Mesodermal cell (in vitro differentiated cells): ENCODE measurements around the gene POFUT2. TPM values are rescaled to one million over a fixed set of nuclear protein-coding genes. Genes with fewer than 3 reads are reported as not detected.

Experiments
- H3K27ac ChIP-seq: 2 replicates; pipeline ENCODE4 v1.7.0; 2013; ENCODE audit warnings: mild to moderate bottlenecking, low read depth, low read length, moderate library complexity; ENCODE audit not compliant: severe bottlenecking
- H3K36me3 ChIP-seq: 2 replicates; pipeline ENCODE4 v1.7.1; 2013; ENCODE audit warnings: mild to moderate bottlenecking, low read length, moderate library complexity; ENCODE audit not compliant: control insufficient read depth, insufficient read depth
- H3K4me1 ChIP-seq: one replicate; pipeline ENCODE4 v1.7.1; 2013; ENCODE audit warnings: mild to moderate bottlenecking, low read length; ENCODE audit not compliant: insufficient read depth, control insufficient read depth, poor library complexity, severe bottlenecking
- H3K4me3 ChIP-seq: 2 replicates; pipeline ENCODE4 v1.7.0; 2013; ENCODE audit warnings: low read length, control low read depth, mild to moderate bottlenecking; ENCODE audit not compliant: insufficient read depth, poor library complexity, severe bottlenecking; ENCODE audit errors: extremely low read depth
- H3K9me3 ChIP-seq: 2 replicates; pipeline ENCODE4 v1.7.1; 2013; ENCODE audit warnings: mild to moderate bottlenecking, low read length, moderate library complexity; ENCODE audit not compliant: control insufficient read depth
- WGBS, 2 experiments: methylation state at CpG; one replicate each; pipeline ENCODE4 v1.1.5; 2013; ENCODE audit warnings: missing lambda C conversion rate in 2 of 2; ENCODE audit not compliant: insufficient coverage in 2 of 2; 5-methylcytosine and 5-hydroxymethylcytosine counted together
- polyA plus RNA-seq, 2 experiments: library from polyadenylated mRNA; stranded (reverse); fragments of 50-300 nt; gene quantifications; one replicate each; pipeline ENCODE4 v1.2.3, GENCODE V29; 2013

POFUT2 gene, protein sequence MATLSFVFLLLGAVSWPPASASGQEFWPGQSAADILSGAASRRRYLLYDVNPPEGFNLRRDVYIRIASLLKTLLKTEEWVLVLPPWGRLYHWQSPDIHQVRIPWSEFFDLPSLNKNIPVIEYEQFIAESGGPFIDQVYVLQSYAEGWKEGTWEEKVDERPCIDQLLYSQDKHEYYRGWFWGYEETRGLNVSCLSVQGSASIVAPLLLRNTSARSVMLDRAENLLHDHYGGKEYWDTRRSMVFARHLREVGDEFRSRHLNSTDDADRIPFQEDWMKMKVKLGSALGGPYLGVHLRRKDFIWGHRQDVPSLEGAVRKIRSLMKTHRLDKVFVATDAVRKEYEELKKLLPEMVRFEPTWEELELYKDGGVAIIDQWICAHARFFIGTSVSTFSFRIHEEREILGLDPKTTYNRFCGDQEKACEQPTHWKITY
- 72.3 TPM for polyA plus RNA-seq (2013, experiment 1 of 2)
- 59.6 TPM for polyA plus RNA-seq (2013, experiment 2 of 2)

- Histone ChIP-seq H3K4me3 (peak within 1 kb of the TSS; percentile 82), H3K4me1 (peaks cover 18% of the 10 kb centered on the region), H3K9me3 (no peaks in the 10 kb centered on the region), H3K36me3 (peaks cover 51% of the 10 kb centered on the region), H3K27ac (peak within 1 kb of the TSS; percentile 92)
- 0 to 1% methylated on average over 40 to 49 of the region's 90 CpGs for WGBS, 2 experiments
These were observed at the start of gene POFUT2 for GRCh38 chr21:45287438-45288391. TSS of gene POFUT2 (minus strand) at chr21:45287895. CDS start at chr21:45287871, 24 bp downstream.

DNA sequence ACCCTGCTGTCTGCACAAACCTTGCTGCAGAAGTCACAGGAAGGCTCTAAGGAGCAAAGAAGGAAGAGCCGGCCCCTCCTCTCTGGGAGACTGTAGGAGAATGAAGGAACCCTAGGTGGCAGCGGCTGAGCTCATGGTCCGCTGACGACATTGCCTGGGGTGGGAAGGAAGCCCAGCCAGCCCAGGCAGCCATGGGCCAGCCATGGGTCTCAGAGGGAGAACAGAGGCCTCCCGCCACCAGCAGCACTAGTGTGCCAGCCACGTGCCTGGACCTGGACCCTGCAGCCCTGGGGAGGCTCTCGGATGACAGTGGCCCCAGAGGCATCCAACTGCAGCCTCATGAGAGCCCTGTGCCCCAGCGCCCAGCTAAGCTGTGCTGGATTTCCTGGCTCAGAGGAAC, 49.2 kb upstream of the POFUT2 start:
- H3K9me3 ChIP-seq = no peaks in the 10 kb centered on the region
- no peak overlapping the region for H3K27ac ChIP-seq
- no peak overlapping the region for H3K4me3 ChIP-seq
- WGBS, 2 experiments = 52 to 61% methylated on average over 7 to 8 of the region's 8 CpGs
- no peaks in the 10 kb centered on the region for H3K36me3 ChIP-seq
- H3K4me1 ChIP-seq = peaks cover 23% of the 10 kb centered on the region

DNA sequence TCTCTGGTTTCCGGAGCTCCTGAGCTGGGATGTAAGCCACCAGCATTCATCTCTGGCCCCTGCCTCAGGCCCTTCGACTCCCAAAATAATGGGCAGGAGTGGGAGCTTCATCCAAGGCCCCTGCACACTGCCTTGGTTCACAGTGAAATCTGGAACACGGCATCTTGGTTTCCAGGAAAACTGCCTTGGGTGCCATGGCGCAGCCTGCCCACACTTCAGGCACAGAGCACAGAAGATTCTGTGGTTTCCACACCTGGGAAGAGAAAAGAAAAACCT, 48.8 kb upstream of the POFUT2 start:
- peaks cover 27% of the 10 kb centered on the region for H3K4me1 ChIP-seq
- 92 to 96% methylated on average over 4 of the region's 4 CpGs for WGBS, 2 experiments
- no peak overlapping the region for H3K27ac ChIP-seq
- no peak overlapping the region for H3K4me3 ChIP-seq
- no peaks in the 10 kb centered on the region for H3K9me3 ChIP-seq
- no peaks in the 10 kb centered on the region for H3K36me3 ChIP-seq

- Histone ChIP-seq H3K9me3 (no peaks in the 10 kb centered on the region), H3K27ac (no peak overlapping the region), H3K4me1 (peaks cover 32% of the 10 kb centered on the region), H3K36me3 (no peaks in the 10 kb centered on the region), H3K4me3 (no peak overlapping the region)
- WGBS, 2 experiments = 91 to 93% methylated on average over 14 to 17 of the region's 19 CpGs
These were observed 48.3 kb upstream of the POFUT2 start for GRCh38 chr21:45335761-45336534.

DNA sequence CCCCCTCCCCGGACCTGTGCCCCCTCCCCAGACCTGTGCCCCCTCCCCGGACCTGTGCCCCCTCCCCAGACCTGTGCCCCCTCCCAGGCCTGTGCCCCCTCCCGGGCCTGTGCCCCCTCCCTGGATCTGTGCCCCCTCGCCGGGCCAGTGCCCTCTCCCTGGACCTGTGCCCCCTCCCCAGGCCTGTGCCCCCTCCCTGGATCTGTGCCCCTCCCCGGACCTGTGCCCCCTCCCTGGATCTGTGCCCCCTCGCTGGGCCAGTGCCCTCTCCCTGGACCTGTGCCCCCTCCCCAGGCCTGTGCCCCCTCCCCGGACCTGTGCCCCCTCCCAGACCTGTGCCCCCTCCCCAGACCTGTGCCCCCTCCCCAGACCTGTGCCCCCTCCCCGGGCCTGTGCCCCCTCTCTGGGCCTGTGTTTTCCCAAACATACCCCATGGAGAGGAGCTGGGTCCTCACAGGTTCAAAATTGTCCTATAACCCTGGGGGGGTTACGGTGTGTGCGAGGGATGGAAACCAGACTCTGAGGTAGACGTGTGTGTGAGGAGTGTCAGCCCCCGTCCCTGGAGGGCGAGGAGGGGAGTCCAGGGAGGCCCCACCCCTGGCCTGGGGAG, 47.6 kb upstream of the POFUT2 start:
- Histone ChIP-seq H3K36me3 (no peaks in the 10 kb centered on the region), H3K4me1 (peaks cover 39% of the 10 kb centered on the region), H3K27ac (no peak overlapping the region), H3K9me3 (no peaks in the 10 kb centered on the region), H3K4me3 (no peak overlapping the region)
- 91 to 96% methylated on average over 5 of the region's 14 CpGs for WGBS, 2 experiments

DNA sequence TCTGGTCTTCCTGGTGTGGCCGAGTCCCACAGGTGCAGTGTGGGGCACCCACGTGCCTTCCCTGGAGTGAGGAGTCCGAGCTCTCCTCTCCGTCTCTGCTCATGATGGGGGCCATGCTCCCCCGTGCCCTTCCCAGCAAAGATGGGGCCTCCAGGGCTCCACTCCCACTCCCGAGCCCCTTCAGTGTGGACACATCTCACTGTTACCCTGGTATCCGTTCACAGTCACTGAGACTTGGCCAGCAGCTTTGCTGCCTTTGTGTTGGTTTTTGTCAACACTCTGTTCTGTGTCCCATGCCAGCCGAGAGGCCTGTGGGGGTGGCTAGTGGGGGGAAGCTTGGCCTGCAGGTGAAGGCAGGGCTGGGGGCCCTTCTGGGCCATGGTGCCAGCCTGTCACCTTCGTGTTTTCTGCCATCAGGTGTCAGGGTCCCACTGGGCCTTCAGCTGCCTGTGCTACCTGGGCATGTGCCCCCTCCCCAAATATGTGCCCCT, 46.9 kb upstream of the POFUT2 start:
- Histone ChIP-seq H3K36me3 (no peaks in the 10 kb centered on the region), H3K4me1 (peaks cover 44% of the 10 kb centered on the region), H3K27ac (no peak overlapping the region), H3K9me3 (no peaks in the 10 kb centered on the region), H3K4me3 (no peak overlapping the region)
- WGBS, 2 experiments = 96% methylated on average over 6 to 9 of the region's 9 CpGs

- Histone ChIP-seq H3K9me3 (no peaks in the 10 kb centered on the region), H3K27ac (no peak overlapping the region), H3K4me1 (peaks cover 49% of the 10 kb centered on the region), H3K4me3 (no peak overlapping the region), H3K36me3 (no peaks in the 10 kb centered on the region)
- 90 to 92% methylated on average over 7 to 8 of the region's 8 CpGs for WGBS, 2 experiments
These were observed 46.4 kb upstream of the POFUT2 start for GRCh38 chr21:45334134-45334533.

DNA sequence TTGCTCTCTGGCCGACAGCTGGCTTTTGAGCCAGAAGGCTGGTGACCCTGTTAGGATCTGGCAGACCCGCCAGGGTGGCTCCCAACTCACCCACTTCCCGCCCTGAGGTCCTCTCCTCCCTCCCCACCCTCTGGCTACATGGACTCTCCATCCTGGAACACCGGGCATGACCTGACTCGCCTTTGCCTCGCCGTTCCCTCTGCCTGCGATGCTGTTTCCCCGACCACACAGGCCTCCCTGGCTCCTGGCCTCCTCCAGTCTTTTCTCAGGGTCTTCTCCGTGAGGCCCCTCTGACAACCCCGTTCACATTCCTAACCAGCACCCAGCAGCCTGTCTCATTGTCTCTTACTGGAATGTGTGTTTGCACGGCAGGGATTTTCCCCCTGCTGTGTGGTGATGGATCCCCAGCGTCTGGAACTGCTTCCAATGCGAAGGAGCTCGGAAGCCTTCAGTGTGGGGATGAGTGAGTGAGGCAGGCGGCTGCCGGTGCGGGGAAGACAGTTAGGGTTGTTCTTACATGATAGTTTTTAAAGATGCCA, 46.0 kb upstream of the POFUT2 start:
- peaks cover 54% of the 10 kb centered on the region for H3K4me1 ChIP-seq
- no peak overlapping the region for H3K4me3 ChIP-seq
- H3K9me3 ChIP-seq = no peaks in the 10 kb centered on the region
- H3K36me3 ChIP-seq = no peaks in the 10 kb centered on the region
- no peak overlapping the region for H3K27ac ChIP-seq
- WGBS, 2 experiments = 68 to 69% methylated on average over 13 to 14 of the region's 18 CpGs

DNA sequence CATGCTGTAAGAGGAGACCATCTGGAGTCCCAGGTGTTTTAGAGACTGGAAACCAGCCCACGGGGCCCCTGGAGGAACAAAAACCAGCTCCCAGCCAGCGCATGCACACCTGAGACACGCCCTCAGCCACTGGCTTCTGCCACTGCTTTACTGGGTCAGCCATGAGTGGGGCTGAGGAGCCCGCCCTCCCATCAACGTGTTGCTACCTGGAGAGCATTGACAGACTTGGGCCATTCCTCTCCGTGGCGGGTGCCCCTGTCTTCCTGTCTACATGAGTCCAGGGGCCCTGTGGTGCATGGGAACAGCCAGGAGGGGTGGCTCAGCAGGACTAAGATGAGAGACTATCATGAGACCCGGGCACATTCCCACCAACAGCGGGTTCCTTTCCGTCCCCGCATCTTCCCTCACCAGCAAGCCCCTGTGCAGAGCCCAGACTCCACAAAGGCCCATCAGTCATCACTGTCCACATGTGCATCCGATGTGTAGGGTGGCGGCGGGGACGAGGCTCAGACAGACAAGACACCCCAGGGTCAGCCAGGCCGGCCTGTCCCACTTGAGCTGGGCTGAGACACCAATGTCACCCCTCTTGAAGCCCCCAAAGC, 45.4 kb upstream of the POFUT2 start:
- WGBS, 2 experiments = 95 to 97% methylated on average over 14 to 16 of the region's 16 CpGs
- no peak overlapping the region for H3K4me3 ChIP-seq
- H3K9me3 ChIP-seq = no peaks in the 10 kb centered on the region
- H3K27ac ChIP-seq = no peak overlapping the region
- no peaks in the 10 kb centered on the region for H3K36me3 ChIP-seq
- H3K4me1 ChIP-seq = peaks cover 56% of the 10 kb centered on the region
